ENCODE data around the gene PDPK1.
"Not testable (repeated sequence)": the region's sequence is repeated elsewhere in the genome, so short reads cannot be mapped to it uniquely, and the experiment has no call there.

PDPK1 gene

GRCh38 chr16:2580818-2581217 is 43.0 kb downstream of the PDPK1 start:
- H3K9me3 Mint-ChIP-seq, result not testable (repeated sequence)

DNA sequence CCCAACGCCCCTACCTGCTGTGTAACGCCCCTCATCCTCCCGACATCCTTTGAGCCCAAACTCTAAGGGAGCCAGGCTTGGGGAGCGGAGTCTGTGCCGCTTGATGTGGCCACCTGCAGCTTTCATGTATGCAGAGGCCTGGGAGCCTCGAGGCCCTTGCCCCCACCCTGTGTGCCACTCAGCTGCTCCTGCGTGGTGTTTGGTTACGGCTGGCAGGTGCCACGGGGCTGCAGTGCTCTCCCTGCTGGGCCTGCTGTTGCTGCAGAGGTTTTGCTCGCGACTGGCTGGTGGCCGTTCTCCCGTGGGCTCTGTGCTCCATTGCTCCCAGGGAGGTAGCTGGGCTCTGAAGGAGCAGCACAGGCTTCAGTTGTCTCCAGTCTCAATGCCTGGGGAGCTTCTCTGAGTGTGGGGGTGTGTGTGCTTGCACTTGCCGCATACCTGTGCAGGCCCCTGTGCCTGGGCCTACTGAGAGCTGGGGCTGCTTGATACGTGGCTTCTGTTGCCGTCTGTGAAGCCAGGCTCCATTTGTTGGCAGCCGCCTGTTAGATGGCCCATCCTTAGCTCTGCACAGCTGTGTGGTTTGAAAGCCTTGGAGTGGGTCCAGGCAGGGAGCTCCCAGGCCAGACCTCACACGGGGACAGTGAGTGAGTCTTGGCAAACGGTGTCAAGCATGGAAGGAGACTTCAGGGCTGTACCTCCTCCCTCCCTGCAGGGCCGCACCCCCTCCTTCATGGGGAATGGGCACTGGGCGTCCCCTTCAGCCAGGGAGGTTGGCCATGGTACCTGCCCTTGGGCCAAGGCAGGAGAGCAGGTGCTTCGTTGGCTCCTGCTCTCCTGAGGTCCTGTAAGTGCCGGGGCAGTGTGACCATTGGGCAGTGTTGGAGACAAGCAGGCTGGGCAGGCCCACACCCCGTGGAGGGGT is 47.2 kb downstream of the PDPK1 start:
- DNase-seq, result no peak
- no peak overlapping the region for H3K4me3 Mint-ChIP-seq

More at GRCh38 chr16:2580818-2581217, 43.0 kb downstream of the PDPK1 start:
- H3K4me1 Mint-ChIP-seq, ATAC-seq, H3K27me3 Mint-ChIP-seq, DNase-seq, H3K4me3 Mint-ChIP-seq, H3K27ac Mint-ChIP-seq: not testable (repeated sequence)

DNA sequence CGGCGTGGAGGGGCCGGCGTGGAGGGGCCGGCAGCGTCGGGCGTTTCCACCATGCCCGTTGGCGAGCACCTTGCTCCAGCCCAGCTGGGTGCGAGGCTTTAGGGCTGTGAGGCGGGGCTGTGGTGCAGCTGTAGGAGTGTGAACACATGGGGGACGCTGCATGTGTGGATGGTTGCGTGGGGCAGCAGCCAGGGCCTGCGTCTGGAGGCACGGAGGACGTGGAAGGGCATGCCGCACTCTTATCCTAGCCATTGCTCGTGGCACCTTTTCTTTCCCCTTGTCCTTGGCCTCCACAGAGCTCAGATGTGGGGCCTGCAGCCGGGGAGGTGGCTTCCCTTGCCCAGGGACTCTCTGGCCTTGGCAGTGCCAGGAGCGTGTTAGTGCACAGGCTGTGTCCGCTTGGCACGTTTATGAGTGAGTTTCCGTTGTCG is 47.8 kb downstream of the PDPK1 start:
- H3K4me3 Mint-ChIP-seq, result no peak overlapping the region
- H3K4me1 Mint-ChIP-seq, result peaks cover 14% of the 10 kb centered on the region
- no peak overlapping the region for H3K27ac Mint-ChIP-seq
- H3K9me3 Mint-ChIP-seq, result no peaks in the 10 kb centered on the region
- ATAC-seq (no peak), DNase-seq (no peak)
- H3K27me3 Mint-ChIP-seq, result no peaks in the 10 kb centered on the region

More for the DNA sequence above, 47.2 kb downstream of the PDPK1 start:
- no peak for ATAC-seq
- Mint-ChIP-seq H3K9me3 (no peaks in the 10 kb centered on the region), H3K4me1 (peaks cover 9% of the 10 kb centered on the region), H3K27ac (no peak overlapping the region), H3K27me3 (no peaks in the 10 kb centered on the region)

GRCh38 chr16:2586241-2586640 is 48.4 kb downstream of the PDPK1 start:
- ATAC-seq (peak; percentile 36), DNase-seq (no peak)
- Mint-ChIP-seq H3K4me3 (no peak overlapping the region), H3K27ac (no peak overlapping the region), H3K27me3 (no peaks in the 10 kb centered on the region), H3K9me3 (no peaks in the 10 kb centered on the region), H3K4me1 (peaks cover 14% of the 10 kb centered on the region)

GRCh38 chr16:2586901-2587480 is 49.2 kb downstream of the PDPK1 start:
- no peak for ATAC-seq
- no peaks in the 10 kb centered on the region for H3K9me3 Mint-ChIP-seq
- no peaks in the 10 kb centered on the region for H3K27me3 Mint-ChIP-seq
- peaks cover 18% of the 10 kb centered on the region for H3K4me1 Mint-ChIP-seq
- no peak overlapping the region for H3K27ac Mint-ChIP-seq
- DNase-seq, result no peak
- no peak overlapping the region for H3K4me3 Mint-ChIP-seq

GRCh38 chr16:2587891-2588565 is 50.2 kb downstream of the PDPK1 start:
- Mint-ChIP-seq H3K27me3 (no peaks in the 10 kb centered on the region), H3K27ac (peak overlapping the region in 1 of 2 donors; percentile 86), H3K9me3 (no peaks in the 10 kb centered on the region), H3K4me3 (no peak overlapping the region), H3K4me1 (peaks cover 28% of the 10 kb centered on the region)
- no peak for DNase-seq
- no peak for ATAC-seq

- H3K4me1 Mint-ChIP-seq, result peaks cover 39% of the 10 kb centered on the region
- ATAC-seq, result no peak
- DNase-seq, result no peak
- no peaks in the 10 kb centered on the region for H3K27me3 Mint-ChIP-seq
- peak overlapping the region in 1 of 2 donors; percentile 29 for H3K27ac Mint-ChIP-seq
- no peak overlapping the region for H3K4me3 Mint-ChIP-seq
- no peaks in the 10 kb centered on the region for H3K9me3 Mint-ChIP-seq
These were observed 53.8 kb downstream of the PDPK1 start for GRCh38 chr16:2591476-2592240.

DNA sequence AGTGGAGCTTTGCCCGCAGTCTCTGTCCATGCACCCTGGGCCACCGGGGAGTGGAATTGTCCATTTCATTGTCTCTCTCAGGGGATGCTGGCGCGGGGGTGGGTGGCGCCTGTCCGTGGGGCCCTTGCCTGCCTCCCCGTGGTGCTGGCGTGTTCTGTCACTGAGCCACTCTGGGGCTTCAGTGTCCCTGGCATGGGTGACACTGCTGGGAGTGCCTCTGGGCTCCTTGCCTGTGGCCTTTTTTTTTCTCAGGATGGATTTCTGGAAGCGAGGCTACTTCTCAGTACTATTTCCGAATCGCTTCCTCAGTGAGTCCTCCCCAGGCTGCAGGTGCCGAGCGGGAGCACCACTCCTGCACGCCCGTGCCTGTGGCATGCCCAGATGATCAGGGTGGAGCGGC is 55.0 kb downstream of the PDPK1 start:
- H3K27me3 Mint-ChIP-seq, result no peaks in the 10 kb centered on the region
- peaks cover 34% of the 10 kb centered on the region for H3K4me1 Mint-ChIP-seq
- peak overlapping the region in 1 of 2 donors; percentile 71 for H3K27ac Mint-ChIP-seq
- no peaks in the 10 kb centered on the region for H3K9me3 Mint-ChIP-seq
- DNase-seq (no peak), ATAC-seq (no peak)
- H3K4me3 Mint-ChIP-seq, result peak overlapping the region in 1 of 2 donors; percentile 64

DNA sequence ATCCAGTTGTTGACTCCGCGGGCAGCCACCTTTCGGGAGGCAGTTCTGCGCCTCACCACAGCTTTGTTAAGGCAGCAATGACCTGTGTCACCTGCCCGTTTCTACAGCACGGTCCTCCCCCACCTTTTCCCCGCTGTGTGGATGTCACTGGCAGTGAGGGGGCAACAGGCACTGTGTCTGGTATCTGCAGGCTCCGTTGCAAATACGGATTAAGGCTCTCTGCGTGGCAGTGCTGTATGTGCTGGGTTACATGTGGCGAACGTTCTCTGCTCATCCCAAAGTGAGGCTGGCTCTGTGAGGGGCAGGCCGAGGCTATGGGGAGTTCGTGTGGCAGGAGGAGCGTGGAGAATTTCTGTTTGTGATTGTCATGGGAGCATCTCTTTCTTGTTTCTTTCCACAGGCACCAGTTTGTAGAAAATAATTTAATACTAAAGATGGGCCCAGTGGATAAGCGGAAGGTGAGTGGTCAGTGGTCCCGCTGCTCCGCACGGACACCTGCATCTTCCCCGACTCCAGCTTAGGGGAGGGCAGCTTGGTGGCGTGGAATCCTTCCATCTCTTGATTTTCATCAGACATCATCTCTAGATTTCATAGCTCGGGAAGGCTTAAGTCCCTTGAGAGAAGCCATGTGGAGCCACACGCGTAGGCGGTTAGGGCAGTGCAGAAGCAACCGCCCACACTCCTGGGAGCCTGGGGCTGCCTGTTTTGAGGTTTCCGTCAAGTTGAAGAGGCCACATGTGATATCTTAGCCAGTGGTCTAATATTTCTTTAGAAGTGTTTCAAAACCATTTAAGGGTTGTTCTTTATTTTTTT is 57.8 kb downstream of the PDPK1 start:
- H3K4me3 Mint-ChIP-seq, result no peak overlapping the region
- ATAC-seq (no peak), DNase-seq (no peak)
- peaks cover 25% of the 10 kb centered on the region for H3K4me1 Mint-ChIP-seq
- H3K9me3 Mint-ChIP-seq, result no peaks in the 10 kb centered on the region
- no peaks in the 10 kb centered on the region for H3K27me3 Mint-ChIP-seq
- H3K27ac Mint-ChIP-seq, result peak overlapping the region in 1 of 2 donors; percentile 71

- Mint-ChIP-seq H3K27me3 (no peaks in the 10 kb centered on the region), H3K9me3 (no peaks in the 10 kb centered on the region), H3K27ac (peak overlapping the region in 1 of 2 donors; percentile 67), H3K4me3 (no peak overlapping the region), H3K4me1 (peaks cover 25% of the 10 kb centered on the region)
- DNase-seq (no peak), ATAC-seq (no peak)
These were observed 59.1 kb downstream of the PDPK1 start for GRCh38 chr16:2596747-2597559.

DNA sequence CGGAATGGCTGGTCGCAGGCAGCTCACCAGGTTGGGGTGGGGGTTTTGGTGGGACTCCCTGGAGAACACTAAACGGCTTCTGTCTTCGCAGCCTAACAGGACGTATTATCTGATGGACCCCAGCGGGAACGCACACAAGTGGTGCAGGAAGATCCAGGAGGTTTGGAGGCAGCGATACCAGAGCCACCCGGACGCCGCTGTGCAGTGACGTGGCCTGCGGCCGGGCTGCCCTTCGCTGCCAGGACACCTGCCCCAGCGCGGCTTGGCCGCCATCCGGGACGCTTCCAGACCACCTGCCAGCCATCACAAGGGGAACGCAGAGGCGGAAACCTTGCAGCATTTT is 59.7 kb downstream of the PDPK1 start:
- Mint-ChIP-seq H3K9me3 (no peaks in the 10 kb centered on the region), H3K27me3 (no peaks in the 10 kb centered on the region), H3K4me1 (peaks cover 25% of the 10 kb centered on the region), H3K4me3 (no peak overlapping the region), H3K27ac (peak overlapping the region in 1 of 2 donors; percentile 20)
- no peak for DNase-seq
- ATAC-seq, result no peak

DNA sequence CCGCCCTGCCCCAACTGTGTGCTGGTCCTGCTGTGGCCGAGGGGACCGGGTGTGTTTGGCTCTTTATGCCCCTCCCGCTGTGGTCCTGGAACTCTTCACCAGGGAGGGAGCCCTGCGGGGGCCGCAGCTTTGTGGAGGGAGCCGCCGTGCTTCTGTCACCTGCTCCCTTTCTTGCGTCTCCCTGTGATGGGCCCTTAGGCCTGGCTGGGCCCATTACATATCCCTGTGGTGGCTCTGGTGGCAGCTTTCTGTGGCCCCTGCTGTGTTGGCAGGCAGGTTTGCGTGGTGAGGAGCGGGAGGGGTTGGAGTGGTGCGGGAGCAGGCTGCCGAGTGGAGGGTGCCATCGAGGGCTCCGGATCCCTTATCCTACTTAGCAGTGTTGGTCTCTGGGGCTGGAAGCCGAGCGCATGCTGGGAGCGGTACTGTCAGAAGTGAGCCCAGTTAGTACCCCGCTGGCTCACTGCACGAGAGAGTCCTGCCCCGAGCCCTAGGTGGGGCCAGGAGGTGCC is 60.4 kb downstream of the PDPK1 start:
- no peak overlapping the region for H3K4me3 Mint-ChIP-seq
- peak overlapping the region in 1 of 2 donors; percentile 20 for H3K27ac Mint-ChIP-seq
- DNase-seq (no peak), ATAC-seq (no peak)
- H3K27me3 Mint-ChIP-seq, result no peaks in the 10 kb centered on the region
- peaks cover 23% of the 10 kb centered on the region for H3K4me1 Mint-ChIP-seq
- H3K9me3 Mint-ChIP-seq, result no peaks in the 10 kb centered on the region

DNA sequence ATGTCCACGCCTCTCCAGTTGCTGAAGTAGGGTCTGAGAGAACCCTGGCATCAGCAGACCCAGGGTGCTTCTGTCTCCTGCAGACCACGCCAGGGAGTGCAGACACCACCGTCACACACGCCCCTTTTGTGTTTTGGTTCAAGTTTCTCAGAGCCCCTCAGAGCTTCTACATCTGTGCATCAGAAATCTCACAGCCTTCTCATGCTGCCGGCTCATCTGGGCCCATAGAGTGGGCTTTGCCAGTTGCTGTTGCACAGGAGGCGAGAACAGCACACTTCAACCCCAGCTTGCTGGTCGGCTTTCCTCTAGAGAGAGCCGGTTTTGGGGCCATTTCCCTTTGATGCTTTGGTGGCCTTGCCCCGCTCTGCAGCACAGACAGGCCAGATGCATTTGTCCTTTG is 60.9 kb downstream of the PDPK1 start:
- H3K27ac Mint-ChIP-seq, result no peak overlapping the region
- no peaks in the 10 kb centered on the region for H3K9me3 Mint-ChIP-seq
- no peak for ATAC-seq
- no peak overlapping the region for H3K4me3 Mint-ChIP-seq
- H3K4me1 Mint-ChIP-seq, result peaks cover 19% of the 10 kb centered on the region
- H3K27me3 Mint-ChIP-seq, result no peaks in the 10 kb centered on the region
- DNase-seq, result no peak

DNA sequence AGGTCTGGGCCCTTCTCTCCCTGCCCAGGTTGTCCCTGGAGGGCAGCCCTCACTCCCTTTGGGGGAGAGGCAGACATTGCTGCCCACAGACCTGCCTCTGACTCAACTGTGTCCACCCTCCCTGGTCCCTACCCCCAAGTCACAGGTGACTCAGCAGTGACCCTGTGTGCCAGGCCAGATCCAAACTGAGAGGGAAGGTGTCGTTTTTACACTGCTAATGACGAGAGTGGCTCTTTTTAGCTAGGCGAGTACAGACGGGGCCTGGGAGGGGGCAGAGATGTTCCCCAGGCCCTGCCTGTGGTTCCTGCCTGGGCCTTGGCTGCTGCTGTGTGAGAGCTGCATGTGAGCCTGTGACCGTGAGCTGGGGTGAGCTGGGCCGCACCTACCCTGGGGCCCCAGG is 61.3 kb downstream of the PDPK1 start:
- peaks cover 15% of the 10 kb centered on the region for H3K4me1 Mint-ChIP-seq
- not testable (repeated sequence) for H3K9me3 Mint-ChIP-seq, DNase-seq, H3K27ac Mint-ChIP-seq, ATAC-seq, H3K4me3 Mint-ChIP-seq, H3K27me3 Mint-ChIP-seq

All from stimulated activated naive CD8-positive, alpha-beta T cell treated with anti-CD3 and anti-CD28 coated beads, Interleukin-15, amount 100 ng/mL, for 72 hours (primary cell).